Measurements from ENCODE around the gene CXCL8.
"Not testable (repeated sequence)": the region's sequence is repeated elsewhere in the genome, so short reads cannot be mapped to it uniquely, and the experiment has no call there.

CXCL8 gene

DNA sequence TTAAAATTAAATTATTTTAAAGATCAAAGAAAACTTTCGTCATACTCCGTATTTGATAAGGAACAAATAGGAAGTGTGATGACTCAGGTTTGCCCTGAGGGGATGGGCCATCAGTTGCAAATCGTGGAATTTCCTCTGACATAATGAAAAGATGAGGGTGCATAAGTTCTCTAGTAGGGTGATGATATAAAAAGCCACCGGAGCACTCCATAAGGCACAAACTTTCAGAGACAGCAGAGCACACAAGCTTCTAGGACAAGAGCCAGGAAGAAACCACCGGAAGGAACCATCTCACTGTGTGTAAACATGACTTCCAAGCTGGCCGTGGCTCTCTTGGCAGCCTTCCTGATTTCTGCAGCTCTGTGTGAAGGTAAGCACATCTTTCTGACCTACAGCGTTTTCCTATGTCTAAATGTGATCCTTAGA is at the start of gene CXCL8:
TSS of gene CXCL8 (plus strand) at position 217 of the 426 bp plus-strand sequence. CDS start at position 307, 90 bp downstream.
- DNase-seq (ENCODE audit: low read depth in 2 of 2): no peak

DNA sequence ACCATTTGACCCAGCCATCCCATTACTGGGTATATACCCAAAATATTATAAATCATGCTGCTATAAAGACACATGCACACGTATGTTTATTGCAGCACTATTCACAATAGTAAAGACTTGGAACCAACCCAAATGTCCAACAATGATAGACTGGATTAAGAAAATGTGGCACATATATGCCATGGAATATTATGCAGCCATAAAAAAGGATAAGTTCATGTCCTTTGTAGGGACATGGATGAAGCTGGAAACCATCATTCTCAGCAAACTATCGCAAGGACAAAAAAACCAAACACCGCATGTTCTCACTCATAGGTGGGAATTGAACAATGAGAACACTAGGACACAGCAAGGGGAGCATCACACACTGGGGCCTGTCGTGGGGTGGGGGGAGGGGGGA is 49.2 kb upstream of the CXCL8 start:
- not testable (repeated sequence) for DNase-seq (ENCODE audit: low read depth in 2 of 2)

DNA sequence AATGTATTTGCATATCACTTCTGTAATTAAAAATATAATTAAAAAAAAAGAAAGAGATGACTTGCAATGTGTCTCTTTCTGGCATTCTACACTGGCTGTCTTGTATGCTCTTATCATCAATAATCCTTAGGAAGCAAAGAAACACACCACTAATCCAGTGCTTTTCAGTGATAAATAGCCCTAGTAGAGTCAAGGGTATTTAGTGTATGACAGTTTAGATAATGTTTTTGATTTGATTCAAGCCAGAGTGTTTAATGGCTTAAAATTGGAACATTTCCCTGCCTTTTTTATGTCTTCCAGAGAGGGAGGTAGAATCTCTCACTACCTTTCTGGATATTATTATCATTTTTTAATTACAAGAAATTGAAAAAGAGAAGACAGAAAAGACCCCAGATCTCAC is 48.6 kb upstream of the CXCL8 start:
- DNase-seq (ENCODE audit: low read depth in 2 of 2): no peak

DNA sequence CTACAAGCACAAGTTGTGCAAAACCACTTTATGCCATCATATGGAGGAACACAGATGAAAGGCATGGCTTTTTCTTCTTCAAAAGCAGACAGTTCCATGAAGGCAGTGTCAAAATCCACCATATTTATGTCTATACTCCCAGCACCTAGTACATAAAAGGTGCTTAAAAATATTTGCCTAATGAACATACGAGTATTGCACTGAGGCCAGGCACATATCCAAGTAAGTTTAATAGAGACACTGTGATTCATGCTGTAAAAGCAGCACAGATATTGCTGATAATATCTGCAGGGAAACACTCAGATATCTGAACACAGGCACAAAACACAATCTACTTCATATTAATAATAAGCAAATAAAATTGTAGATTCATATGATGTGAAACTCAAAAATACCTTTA is 48.1 kb upstream of the CXCL8 start:
- no peak for DNase-seq (ENCODE audit: low read depth in 2 of 2)

DNA sequence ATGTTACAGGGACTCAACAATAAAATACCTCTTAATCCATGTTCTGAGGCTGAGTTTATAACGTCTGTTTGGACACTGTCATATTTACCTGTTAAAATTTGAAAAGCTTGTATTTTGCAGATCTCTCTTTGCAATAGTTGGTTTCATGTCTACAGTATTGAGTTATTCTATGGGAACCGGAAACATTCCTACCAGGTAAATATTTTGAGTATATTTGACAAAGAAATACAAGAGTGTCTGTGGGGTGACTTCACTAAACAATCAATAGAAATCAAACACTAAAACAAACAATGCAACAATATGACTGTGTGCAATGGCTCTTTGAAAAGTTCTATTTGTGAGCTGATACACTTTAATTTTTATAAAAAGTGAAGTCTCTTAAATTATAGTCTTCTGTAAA is 47.7 kb upstream of the CXCL8 start:
- no peak for DNase-seq (ENCODE audit: low read depth in 2 of 2)

DNA sequence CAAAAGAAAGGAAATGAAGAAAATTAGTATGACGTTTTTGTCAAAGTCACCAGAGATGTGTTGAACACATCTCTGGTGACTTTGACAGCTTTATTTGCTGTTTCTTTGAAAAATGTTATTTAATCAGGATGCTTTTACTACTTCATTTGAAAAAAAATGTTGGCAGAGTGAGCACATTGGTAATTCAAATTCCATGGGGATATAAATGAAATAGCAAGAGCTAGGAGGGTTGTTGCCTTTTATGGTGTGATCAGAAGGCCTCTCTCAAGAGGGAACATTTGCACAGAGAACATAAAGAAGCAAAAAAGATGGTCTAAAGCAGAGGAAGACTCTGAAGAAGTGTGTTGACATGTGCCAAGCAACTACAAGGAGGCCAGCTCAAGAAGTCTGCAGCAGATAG is 46.6 kb upstream of the CXCL8 start:
- no peak for DNase-seq (ENCODE audit: low read depth in 2 of 2)

DNA sequence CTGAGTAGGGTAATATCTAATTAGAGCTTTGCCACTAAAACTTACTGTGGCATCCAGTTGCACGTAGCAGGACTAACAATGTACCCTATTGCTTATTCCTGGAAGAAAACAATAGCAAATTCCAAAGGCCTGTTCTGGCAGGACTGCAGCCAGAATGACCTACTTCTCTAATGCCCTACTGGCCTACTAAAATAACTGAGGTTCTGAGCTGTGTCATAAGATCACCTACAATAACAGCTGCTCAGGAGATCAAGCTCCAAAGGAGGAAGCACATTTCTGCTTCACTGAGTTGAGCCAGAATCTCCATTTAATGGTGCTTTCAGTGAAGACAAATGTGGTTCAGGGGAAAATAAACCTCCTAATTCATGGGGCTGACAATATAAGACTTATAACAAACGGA is 42.2 kb upstream of the CXCL8 start:
- no peak for DNase-seq (ENCODE audit: low read depth in 2 of 2)

DNA sequence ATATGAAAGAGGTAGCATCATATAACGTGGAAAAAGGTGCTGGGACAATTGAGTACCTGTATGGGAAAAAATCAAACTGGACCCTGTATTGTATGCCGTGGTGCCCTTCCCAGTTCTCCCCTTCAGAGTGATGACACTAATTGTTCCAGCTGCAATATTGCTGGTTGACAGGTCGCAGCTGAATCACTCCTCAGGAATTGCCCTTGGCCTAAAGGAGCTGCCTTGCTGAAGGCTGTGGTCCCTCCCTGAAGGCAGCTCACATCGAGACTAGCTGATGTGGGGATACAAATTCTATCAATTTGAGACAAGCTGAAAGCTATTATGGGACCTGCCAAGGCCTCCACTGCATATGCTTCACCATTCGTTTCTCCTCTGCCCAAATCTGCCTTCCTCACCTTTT is 39.3 kb upstream of the CXCL8 start:
- no peak for DNase-seq (ENCODE audit: low read depth in 2 of 2)

DNA sequence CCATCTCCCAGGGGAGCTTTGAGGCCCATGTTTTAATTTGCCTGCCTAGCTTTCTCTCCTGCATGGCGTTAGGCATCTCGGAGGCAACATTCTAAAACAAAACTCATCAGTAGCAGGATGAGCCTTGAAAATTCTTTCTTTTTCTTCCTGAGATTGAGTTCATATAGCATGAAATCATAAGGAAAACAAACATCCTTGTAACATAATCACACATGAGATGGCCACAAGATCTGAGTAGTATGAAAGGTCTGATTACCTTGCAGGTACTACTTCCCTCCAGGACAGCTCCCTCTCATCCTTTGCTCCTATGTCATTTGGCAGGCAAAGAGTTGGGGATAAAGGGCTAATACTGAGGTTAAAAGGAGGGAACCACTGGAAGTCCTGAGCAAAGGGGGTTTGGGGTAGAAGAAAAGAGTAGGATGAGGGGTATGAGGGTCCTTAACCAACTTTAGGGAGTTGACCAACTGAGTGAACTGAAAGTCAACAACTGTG is 37.5 kb upstream of the CXCL8 start:
- DNase-seq (ENCODE audit: low read depth in 2 of 2): no peak

DNA sequence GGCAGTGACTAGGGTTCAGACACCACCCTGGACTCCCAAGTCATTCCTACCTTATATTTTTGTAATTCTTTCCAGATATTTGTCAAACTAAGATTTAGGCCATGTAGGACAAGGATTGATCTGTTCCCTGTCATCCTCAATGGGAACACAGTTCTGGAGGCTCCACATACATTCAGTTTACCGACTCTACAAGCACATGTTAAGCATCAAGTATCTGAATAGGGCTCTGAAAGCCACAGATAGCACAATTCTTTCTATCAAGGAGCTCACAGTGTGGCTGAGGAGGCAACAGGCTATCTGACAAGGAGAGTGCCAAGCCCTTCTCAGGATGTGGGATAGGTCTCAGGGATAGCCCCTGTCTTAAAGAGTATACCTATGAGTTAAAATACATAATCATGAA is 37.0 kb upstream of the CXCL8 start:
- DNase-seq (ENCODE audit: low read depth in 2 of 2): no peak

DNA sequence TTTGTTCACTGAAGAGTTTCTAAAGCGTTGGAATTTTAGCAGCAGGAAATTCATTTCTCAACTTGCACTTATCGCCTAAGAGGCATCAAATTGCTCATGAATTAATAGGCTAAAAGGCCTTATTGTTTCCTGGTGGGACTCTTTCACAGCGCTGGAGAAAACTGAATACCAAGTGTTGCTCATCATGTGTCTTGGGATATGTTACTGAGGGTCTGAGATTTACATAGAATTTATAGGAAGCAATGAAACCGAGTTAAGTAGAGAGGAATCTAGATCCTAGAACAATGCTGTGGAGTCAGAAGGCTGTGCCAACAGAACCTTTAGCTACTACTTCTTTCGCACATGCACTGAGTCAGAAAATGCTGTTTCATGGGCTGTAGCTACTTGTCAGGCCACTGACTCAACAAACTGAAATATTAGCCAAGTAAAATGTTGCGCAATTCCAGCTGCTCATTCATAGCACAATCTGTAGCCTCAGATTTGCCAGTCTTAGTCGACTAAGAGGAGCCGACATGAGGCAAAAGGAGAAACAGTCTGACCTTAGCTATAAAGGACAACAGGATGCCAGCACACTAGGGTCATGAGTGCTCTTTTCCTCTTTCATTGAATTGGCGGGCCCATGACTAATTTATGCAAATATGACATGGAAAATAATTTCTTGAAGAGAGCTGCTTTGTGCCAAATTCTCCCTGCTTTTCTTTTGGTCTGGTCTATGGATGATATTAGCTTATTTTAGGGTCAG is 35.9 kb upstream of the CXCL8 start:
- DNase-seq (ENCODE audit: low read depth in 2 of 2): no peak

DNA sequence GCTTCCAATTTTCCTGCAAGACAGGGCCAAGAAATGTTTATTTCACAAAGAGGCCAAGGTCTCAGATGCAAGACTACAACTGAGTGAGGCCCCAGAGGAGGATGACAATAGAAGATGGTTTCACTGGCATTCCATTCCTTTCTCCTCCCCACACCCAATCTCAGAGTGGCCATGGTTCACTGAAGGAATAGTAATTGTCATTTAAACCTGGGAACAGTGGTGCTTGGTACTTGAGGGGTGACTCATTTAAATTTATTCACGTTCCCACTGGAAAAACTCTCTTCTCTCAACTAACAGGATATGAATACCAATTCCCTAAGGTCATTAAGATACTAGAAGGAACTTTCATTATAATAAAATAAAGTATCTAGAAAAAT is 35.3 kb upstream of the CXCL8 start:
- DNase-seq (ENCODE audit: low read depth in 2 of 2): no peak

DNA sequence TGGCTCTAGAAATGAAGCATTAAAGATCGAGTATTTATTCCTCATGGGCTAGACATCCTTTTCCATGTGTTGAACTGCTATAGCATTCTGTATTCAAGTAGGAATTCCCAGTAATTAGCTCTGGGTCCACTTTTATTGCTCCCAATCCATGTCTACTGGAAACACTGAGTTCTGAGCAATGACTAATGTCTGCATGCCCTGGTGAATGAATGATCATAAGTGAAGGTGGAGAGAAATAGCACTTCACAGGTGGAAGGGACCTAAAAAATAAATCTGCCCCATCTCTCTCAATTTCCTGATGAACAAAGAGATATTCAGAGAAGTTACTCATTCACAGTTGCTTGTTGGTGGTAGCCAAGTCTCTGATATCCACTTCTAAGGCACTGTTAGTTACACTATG is 34.6 kb upstream of the CXCL8 start:
- no peak for DNase-seq (ENCODE audit: low read depth in 2 of 2)

DNA sequence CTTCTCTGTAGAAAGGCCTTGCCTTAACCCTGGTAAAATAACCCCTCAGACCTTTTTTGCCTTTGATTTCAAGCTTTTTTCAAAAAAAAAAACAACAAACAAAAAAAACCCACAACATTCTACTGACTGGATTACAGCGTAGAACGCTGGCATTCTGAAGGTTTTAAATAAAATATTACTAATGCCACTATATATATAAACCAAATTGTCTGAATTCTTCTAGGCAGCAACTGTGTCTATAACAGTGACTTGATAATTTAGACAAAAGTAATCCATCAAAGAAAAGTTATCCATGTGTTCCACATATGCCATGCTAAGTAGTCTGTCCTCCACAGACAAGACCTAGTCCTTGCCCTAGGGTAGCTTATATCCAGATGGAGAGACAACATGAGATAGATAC is 33.6 kb upstream of the CXCL8 start:
- no peak for DNase-seq (ENCODE audit: low read depth in 2 of 2)

DNA sequence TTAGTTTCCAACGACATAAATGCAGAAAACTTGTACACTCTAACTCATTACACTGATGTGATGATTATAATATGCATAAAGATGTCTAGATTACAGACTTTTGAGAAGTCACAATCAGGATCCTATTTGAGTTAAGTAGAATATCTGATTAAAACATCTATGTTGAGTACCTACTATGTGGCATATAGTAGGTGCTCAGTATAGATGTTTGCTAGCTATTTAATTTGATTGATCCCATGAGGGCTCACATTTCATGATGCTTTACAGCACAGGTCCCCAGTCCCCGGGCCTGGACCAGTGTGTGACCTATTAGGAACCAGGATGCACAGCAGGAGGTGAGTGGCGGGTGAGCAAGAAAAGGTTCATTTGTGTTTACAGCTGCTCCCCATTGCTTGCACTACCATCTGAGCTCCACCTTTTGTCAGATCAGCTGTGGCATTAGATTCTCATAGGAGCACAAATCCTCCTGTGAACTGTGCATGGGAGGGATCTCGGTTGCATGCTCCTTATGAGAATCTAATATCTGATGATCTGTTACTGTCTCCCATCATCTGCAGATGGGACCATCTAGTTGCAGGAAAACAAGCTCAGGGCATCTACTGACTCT is 33.0 kb upstream of the CXCL8 start:
- no peak for DNase-seq (ENCODE audit: low read depth in 2 of 2)

DNA sequence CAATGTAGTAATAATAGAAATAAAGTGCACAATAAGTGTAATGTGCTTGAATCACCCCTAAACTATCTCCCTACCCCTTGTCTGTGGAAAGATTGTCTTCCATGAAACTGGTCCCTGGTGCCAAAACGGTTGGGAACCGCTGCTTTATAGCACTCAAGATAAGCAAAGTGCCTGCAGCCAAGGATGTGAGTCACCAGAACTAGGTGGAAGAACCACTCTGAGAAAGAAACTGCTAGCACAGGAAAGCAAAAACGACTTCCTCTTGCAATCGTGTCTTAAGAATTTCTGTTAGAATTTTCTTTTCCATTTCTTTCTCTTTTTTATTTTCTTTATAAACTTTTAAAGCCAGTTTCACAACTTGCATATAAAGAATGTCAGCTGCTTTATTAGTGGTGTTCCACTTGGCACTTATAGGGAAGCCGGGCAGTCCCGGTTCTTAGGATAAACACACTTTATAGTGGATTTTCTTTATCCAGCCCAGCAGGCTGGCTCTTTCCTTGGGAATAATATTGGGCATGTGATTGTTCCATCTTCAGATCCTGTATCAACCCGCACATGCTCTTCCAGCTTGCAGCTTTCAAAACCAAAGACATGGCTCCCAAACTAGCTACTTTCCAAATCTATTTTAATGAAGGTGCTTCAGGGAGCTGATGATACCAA is 32.3 kb upstream of the CXCL8 start:
- no peak for DNase-seq (ENCODE audit: low read depth in 2 of 2)

DNA sequence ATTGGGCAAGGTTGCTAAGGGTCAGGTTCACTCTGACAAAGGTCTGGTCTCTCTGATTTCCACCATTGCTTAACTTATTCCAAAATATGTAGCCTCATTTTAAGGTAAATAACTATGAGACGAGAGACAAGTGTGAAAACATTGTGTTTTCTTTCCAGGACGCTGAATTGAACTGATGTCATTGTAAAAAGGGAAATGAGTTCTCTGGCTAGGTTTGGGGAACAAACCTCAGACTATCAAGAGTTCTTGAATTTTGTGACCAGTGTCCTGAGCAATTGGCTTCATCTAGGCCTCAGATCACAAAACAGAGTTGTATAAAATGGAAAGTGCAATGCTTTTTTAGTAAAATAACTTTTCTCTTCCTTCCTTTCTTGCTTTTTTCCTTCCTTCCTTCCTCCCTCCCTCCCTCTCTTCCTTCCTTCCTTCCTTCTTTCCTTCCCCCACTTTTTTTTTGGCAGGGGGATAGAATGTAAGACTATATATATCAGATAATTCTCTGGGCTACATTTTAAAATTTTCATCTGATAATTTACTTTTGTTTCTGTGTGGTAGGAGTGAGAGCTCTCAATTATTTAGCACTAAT is 30.8 kb upstream of the CXCL8 start:
- no peak for DNase-seq (ENCODE audit: low read depth in 2 of 2)

DNA sequence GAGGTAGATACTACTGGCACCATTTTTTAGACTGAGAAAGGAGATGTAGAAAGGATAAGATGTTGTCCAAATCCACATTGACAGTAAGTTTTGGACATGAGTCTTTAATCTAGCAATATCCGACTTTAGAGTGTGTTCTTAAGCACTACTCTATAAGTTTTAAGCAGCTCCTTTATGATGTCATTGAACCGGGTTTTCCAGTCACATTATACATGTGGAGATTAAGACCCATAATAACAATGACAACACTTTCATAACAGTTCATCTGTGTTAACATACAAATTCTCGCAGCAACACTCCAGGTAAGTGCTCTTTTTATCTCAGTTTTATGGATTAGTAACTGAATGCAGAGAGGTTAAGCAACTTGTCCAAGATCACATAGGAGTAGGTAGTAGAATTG is 30.3 kb upstream of the CXCL8 start:
- no peak for DNase-seq (ENCODE audit: low read depth in 2 of 2)

DNA sequence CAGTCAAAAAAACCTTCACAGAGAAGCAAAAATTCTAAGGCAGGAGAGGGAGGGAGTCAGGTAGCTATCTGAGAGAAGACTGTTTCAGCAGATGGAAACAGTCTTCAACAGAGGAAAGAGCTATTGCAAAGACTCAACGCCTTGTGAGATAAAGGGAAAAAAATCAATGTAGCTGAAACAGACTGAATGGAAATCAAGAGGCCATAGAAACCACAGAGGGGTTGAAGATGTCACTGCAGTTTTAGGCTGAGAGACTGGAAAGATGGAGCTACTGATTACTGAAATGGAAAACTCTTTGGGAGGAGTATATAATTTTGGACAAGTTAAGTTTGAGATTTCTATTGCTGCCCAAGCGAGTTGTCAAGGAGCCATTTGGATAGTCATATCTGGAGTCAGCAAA is 28.4 kb upstream of the CXCL8 start:
- DNase-seq (ENCODE audit: low read depth in 2 of 2): no peak

DNA sequence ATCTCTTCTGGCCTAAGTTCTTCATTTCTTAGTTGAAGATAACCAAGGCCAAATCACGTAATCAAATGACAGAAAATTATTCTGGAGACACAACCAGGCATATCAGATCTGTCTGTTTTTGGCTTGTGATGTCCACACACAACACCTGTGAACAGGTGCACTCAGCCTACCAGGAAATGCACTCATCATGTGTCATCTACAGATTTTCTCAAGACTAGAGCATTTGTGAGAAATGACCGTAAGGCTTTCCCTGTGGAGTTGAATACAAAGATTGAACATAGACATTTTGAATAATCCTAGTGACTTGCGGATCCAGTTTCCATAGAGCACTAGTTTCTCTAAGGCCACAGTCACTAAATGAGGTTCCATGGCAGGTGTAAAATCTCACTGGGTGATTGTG is 26.7 kb upstream of the CXCL8 start:
- no peak for DNase-seq (ENCODE audit: low read depth in 2 of 2)

DNA sequence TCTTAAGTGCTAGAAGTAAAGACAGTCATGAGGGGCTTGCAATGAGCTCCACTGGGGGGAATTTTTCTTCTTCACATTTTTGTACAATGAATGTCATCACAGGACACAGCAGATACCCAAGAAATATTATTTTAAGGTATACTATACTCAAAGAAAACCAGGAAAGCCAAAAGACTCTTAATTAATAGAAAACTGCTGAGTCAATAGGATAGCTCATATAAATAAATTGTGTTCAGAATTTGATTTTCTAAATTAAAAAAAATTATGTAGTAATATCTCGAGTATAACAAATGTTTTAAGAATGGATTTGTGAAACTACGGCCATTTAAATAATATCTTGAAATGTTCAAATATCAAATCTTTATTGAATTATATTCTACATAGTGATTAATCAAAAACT is 25.7 kb upstream of the CXCL8 start:
- no peak for DNase-seq (ENCODE audit: low read depth in 2 of 2)

DNA sequence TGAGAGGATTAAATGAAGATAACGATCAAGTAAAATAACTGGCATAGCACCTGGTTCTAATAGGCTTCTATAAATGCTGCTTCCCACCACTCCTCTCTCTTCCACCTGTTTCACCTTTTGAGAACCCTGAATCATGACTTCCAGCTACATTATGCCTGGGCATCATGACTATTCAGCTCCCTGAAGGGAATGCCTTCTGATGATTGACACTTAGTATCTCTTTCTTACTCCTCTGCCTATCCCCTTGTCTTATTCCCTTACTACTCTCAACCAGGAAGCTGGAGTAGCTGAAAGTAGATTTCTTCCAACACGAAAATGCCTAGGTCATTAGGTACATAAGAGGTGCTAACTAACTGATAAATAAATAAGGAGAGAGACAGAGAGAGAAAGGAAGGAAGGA is 24.7 kb upstream of the CXCL8 start:
- DNase-seq (ENCODE audit: low read depth in 2 of 2): no peak

Measured in stimulated activated CD8-positive, alpha-beta memory T cell treated with anti-CD3 and anti-CD28 coated beads, Interleukin-7, amount 100 ng/mL, for 4 hours (primary cell).